Panc1 (cell line): ENCODE measurements around the gene ZCCHC10. TPM values are rescaled to one million over a fixed set of nuclear protein-coding genes. Genes with fewer than 3 reads are reported as not detected.
A peak's percentile ranks its signal among the peaks of the same experiment; 100 is the strongest.

Experiments
- ATAC-seq: fragments of 200-7000 bp; cut with Tn5 transposase; 2 replicates; pipeline ENCODE4 v1.9.1; 2020; ENCODE audit warnings: mild to moderate bottlenecking, moderate library complexity
- BruUV-seq: library from RNA; stranded (reverse); fragments of 400-500 nt; replicated peaks from 2 replicates; lab custom pipeline; 2021; lab: Mats Ljungman, UMichigan
- CTCF ChIA-PET: fragments of 300-600 bp; sonication (Branson Sonifier 250); formaldehyde crosslinking; loops from one replicate; lab custom pipeline; 2022; ENCODE audit warnings: antibody characterized with exemption; lab: Charles Lee
- POLR2A ChIA-PET: fragments of 300-600 bp; sonication (Branson Sonifier 250); formaldehyde crosslinking; loops from one replicate; lab custom pipeline; 2022; ENCODE audit warnings: antibody characterized with exemption; lab: Charles Lee
- DNase-seq: peaks from one replicate; pipeline ENCODE4 v3.0.0-alpha.2; 2010; ENCODE audit warnings: low read depth, low spot score
- H3K27ac ChIP-seq: 2 replicates; pipeline ENCODE4 v1.5.1; 2011; ENCODE audit warnings: mild to moderate bottlenecking, low read length, inconsistent platforms
- H3K27me3 ChIP-seq: fragments of 200-500 bp; sonication (Bioruptor generic); 2 replicates; pipeline ENCODE4 v1.6.0; 2014; ENCODE audit warnings: low read length, inconsistent platforms; ENCODE audit not compliant: control insufficient read depth, insufficient read depth
- H3K36me3 ChIP-seq: fragments of 200-500 bp; sonication (Bioruptor generic); 2 replicates; pipeline ENCODE4 v1.5.1; 2014; ENCODE audit warnings: inconsistent platforms, mild to moderate bottlenecking, low read length, moderate library complexity; ENCODE audit not compliant: control insufficient read depth, insufficient read depth
- H3K4me1 ChIP-seq: 2 replicates; pipeline ENCODE4 v1.5.1; 2011; ENCODE audit warnings: inconsistent platforms, mild to moderate bottlenecking, low read length, moderate library complexity; ENCODE audit not compliant: control insufficient read depth, insufficient read depth
- H3K4me3 ChIP-seq, 2 experiments: 2 replicates each; pipeline ENCODE4 v1.5.1; 2011 to 2012; ENCODE audit warnings: low read depth in 2 of 2, low read length in 2 of 2, mild to moderate bottlenecking in 2 of 2, inconsistent platforms in 1 of 2, moderate library complexity in 1 of 2
- H3K9me3 ChIP-seq: fragments of 200-500 bp; sonication (Bioruptor generic); 2 replicates; pipeline ENCODE4 v1.5.1; 2014; ENCODE audit warnings: low read depth, mild to moderate bottlenecking, inconsistent platforms, low read length, moderate library complexity; ENCODE audit not compliant: control insufficient read depth, insufficient read depth
- POLR2AphosphoS5 ChIP-seq: IDR thresholded peaks from 2 replicates; pipeline ENCODE4 v1.6.1; 2012; ENCODE audit warnings: mild to moderate bottlenecking, low read depth, low read length, moderate library complexity
- REST ChIP-seq, 2 experiments: IDR thresholded peaks; 2 replicates each; pipeline ENCODE4 v1.6.1; 2011 to 2012; ENCODE audit warnings: low read depth in 2 of 2, control low read depth in 1 of 2, low read length in 1 of 2, mild to moderate bottlenecking in 1 of 2, moderate library complexity in 1 of 2; ENCODE audit not compliant: insufficient read depth in 1 of 2
- SIN3A ChIP-seq: IDR thresholded peaks from 2 replicates; pipeline ENCODE4 v1.6.1; 2012; ENCODE audit warnings: low read depth, mild to moderate bottlenecking, low read length, moderate library complexity, borderline replicate concordance; ENCODE audit not compliant: insufficient read depth
- TCF7L2 ChIP-seq: IDR thresholded peaks from 2 replicates; pipeline ENCODE4 v1.6.1; 2011; ENCODE audit warnings: mild to moderate bottlenecking, low read depth, low read length, inconsistent platforms
- in situ Hi-C: cut with HindIII; loops from 2 replicates; pipeline ENCODE4 v1.10.0; 2016; ENCODE audit warnings: low sequenced_read_pairs, low pct_unique_long_range_greater_than_20kb
- intact Hi-C: fragments of 100-400 bp; cut with micrococcal nuclease; formaldehyde crosslinking; loops from one replicate; pipeline ENCODE4 v1.10.0; 2022; ENCODE audit not compliant: unreplicated experiment
- total RNA-seq: library from RNA; stranded (reverse); gene quantifications from one replicate; pipeline ENCODE4 v1.2.1, GENCODE V29; 2021; ENCODE audit not compliant: unreplicated experiment
- TF ChIP-seq, protein P1 (sequence below): fragments of 450-650 bp; IDR thresholded peaks from 2 replicates; pipeline ENCODE4 v1.5.1; 2017; ENCODE audit warnings: mild to moderate bottlenecking

The ZCCHC10 gene
- total RNA-seq, 1 experiment from 2014 or later: 30.8 TPM

- in situ Hi-C loops: no loop called here
- peak overlapping the region; percentile 94 to 96 for H3K4me3 ChIP-seq
- TSS peak; percentile 96 for BruUV-seq
- peaks cover 8% of the 10 kb centered on the region; the same call in 1 of the 2 replicates for H3K36me3 ChIP-seq
- H3K27ac ChIP-seq: peak overlapping the region; percentile 99
- peaks cover 46% of the 10 kb centered on the region for H3K4me1 ChIP-seq
- POLR2A ChIA-PET: interaction anchor here (1.1 kb wide), 1 partner anchor 20 kb away, joined by 4 read pairs; no protein-coding TSS in a partner anchor
- intact Hi-C loops: loop anchor here (5.0 kb wide), 1 partner anchor 89 kb away; the partner anchor contains the start of gene AFF4
- DNase-seq: no peak
- CTCF ChIA-PET: no interaction called here
- H3K27me3 ChIP-seq: no peaks in the 10 kb centered on the region
- peak; percentile 23; the same call in 1 of the 2 replicates for ATAC-seq
- H3K9me3 ChIP-seq: no peaks in the 10 kb centered on the region
- TF ChIP-seq TCF7L2 (no peak), POLR2AphosphoS5 (no peak), SIN3A (no peak), REST (IDR thresholded peaks at IDR 0.05; ENCODE audit: insufficient read depth in 1 of 2, low read depth in 2 of 2, low read length in 1 of 2) (no peak)
- TF ChIP-seq, protein P1, sequence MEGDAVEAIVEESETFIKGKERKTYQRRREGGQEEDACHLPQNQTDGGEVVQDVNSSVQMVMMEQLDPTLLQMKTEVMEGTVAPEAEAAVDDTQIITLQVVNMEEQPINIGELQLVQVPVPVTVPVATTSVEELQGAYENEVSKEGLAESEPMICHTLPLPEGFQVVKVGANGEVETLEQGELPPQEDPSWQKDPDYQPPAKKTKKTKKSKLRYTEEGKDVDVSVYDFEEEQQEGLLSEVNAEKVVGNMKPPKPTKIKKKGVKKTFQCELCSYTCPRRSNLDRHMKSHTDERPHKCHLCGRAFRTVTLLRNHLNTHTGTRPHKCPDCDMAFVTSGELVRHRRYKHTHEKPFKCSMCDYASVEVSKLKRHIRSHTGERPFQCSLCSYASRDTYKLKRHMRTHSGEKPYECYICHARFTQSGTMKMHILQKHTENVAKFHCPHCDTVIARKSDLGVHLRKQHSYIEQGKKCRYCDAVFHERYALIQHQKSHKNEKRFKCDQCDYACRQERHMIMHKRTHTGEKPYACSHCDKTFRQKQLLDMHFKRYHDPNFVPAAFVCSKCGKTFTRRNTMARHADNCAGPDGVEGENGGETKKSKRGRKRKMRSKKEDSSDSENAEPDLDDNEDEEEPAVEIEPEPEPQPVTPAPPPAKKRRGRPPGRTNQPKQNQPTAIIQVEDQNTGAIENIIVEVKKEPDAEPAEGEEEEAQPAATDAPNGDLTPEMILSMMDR: no peak
These were observed 24.8 kb upstream of the ZCCHC10 start for GRCh38 chr5:133051061-133051541.

GRCh38 chr5:133050521-133050920 lies 24.2 kb upstream of the ZCCHC10 start:
- ChIA-PET CTCF (no interaction called here), POLR2A (interaction anchor here (0.6 to 0.7 kb wide), 2 partner anchors 25 to 221 kb away, joined by 4 read pairs; partner anchors contain the start of gene ZCCHC10)
- Histone ChIP-seq H3K4me3 (peak overlapping the region; percentile 94 to 96), H3K9me3 (no peaks in the 10 kb centered on the region), H3K27me3 (no peaks in the 10 kb centered on the region), H3K36me3 (peaks cover 8% of the 10 kb centered on the region; the same call in 1 of the 2 replicates), H3K27ac (peak overlapping the region; percentile 99), H3K4me1 (peaks cover 44% of the 10 kb centered on the region)
- DNase-seq (no peak), ATAC-seq (no peak)
- TF ChIP-seq SIN3A: no peak
- TF ChIP-seq, protein P1: no peak
- TF ChIP-seq TCF7L2: no peak
- TF ChIP-seq POLR2AphosphoS5: no peak
- no peak for TF ChIP-seq REST (IDR thresholded peaks at IDR 0.05; ENCODE audit: insufficient read depth in 1 of 2, low read depth in 2 of 2, low read length in 1 of 2)
- in situ Hi-C loops (no loop called here), intact Hi-C loops (loop anchor here (5.0 kb wide), 1 partner anchor 88 kb away; the partner anchor contains the start of gene AFF4)
- BruUV-seq: no TSS peak
